Stimulated activated CD8-positive, alpha-beta memory T cell treated with anti-CD3 and anti-CD28 coated beads, Interleukin-7, amount 100 ng/mL, for 4 hours (primary cell): Measurements from ENCODE around the gene EIF4E3.
A peak's percentile ranks its signal among the peaks of the same experiment; 100 is the strongest.

Experiments used
- DNase-seq, 2 donors: peaks; one replicate each; pipeline ENCODE4 v3.0.0-alpha.2; 2020; ENCODE audit warnings: low read depth in 2 of 2

Gene EIF4E3

DNA sequence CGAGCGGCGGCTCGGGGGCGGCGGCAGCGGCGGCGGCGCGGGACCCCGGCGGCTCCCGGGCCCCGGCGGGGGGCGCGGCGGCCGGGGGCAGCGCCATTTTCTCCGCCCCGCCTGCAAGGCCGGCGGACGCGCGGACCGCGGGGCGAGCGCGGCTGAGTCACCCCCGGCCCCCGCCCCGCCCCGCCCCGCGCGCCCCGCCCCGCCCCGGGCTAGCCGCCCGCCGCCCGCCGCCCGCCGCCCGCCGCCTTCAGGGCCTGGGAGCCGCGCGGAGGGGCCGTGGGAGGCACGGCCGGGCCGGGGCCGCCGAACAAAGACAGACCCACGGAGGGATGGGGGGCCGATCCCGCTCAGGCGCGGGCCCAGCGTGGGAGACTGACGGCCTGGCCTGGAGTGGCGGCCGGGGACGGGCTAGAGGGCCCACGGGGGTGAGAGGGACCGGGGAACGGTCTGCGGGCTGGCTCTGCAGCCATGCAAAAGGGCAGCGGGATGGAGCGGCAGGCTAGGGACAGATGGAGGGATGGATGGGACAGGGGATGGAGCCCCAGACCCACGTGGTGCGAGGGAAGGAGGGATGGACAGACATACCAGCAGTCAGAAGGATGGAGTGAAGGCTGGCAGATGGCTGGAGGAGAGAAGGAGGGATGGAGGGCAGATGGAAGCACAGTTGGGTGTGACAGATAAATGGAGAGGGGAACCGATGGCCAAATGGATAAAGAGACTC lies at the start of gene EIF4E3:
Gene EIF4E3, minus strand, starts transcription at position 132 of the 721 bp plus-strand sequence. Its CDS starts 35 bp downstream, at position 97.
- no peak for DNase-seq

DNA sequence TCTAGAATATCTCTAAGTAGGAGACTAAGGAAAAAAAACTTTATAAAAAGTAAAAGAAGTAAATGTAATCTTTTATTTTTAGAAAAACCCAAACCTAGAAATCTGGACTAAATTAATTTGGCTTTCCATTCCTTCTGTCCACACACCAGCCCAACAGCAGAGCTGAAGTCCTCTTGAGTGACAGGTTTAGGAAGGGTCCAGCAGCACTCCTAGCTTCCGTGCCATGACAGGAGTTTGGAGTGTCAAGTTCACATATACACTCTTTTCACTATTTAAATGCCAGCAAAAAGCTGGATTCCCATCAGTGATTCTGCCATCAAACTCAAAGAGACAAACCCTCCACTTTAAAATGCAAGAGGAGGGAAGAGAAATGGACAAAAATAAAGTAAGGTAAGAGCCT lies 46.7 kb upstream of the EIF4E3 start:
- no peak for DNase-seq

DNA sequence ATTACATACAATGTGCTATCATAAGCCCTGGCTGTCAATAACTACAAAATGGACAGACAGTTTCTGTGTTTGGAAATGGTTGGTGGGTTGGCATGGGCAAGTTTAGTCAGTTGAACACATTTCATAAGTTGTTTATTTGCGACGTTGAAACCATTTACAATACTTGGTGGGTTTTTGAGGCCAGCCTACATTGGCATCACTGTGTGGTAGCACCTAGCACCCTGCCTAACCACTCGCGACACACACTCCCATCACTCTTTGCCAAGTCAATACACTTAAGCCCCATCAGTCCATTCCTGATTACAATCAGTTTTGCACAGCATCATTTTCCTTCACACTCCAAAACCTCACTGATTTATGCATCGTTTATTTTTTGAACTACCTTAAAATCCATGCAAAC lies 45.9 kb upstream of the EIF4E3 start:
- DNase-seq = no peak

DNA sequence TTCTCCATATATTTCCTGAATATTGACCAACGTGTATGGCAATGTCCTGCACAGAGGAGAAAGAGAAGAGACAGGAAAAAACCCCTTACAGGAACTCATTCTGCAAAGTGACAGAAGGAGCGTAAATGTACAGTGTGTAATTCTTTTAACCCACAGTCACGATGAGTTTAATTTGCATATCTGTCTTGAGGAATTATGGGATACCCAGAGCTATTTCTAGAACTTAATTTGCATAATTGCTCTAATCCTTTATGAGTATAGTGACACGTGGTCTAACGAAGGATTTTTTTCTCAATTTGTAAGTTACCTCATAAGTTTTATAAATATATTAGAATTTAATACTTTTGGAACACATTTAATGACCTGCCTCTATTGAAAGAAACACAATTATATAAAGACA lies 38.2 kb upstream of the EIF4E3 start:
- no peak for DNase-seq

DNA sequence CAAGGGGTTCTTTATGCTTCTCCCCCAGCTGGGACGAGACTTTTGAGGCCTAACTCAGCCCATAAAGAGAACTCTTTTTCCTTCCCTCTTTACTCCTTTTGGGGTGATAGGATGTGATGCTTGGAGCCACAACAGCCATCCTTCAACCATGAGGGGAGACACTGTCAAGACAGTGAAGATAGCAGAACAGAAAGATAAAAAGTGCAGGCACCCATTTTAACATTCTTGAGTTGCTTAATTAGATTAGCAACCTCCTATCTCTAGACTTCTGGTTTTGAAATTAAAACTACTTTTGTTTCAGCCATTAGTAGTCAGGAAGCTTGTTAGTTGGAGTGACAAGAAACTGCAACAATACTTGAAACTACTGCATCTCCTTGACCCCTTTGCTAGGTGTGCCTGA lies 34.9 kb upstream of the EIF4E3 start:
- DNase-seq = no peak

DNA sequence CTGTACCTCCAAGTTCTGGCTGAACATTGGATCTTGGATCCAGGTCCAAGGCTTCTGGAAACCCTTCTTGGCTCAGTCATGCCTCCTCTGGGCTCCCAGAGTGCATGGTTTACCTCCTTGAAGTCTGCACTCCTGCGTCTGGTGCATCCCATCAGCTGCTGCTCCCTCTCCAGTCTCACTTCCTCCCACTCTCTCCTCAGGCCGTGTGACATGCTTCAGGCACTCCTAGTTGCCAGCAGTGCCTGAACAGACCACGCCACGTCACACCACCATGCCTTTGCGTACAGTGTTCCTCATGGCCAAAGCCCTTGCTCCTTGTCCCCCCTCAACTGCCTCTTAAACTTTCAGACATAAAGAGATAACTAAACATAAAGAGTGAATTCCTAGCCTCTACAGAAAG lies 34.2 kb upstream of the EIF4E3 start:
- no peak for DNase-seq

DNA sequence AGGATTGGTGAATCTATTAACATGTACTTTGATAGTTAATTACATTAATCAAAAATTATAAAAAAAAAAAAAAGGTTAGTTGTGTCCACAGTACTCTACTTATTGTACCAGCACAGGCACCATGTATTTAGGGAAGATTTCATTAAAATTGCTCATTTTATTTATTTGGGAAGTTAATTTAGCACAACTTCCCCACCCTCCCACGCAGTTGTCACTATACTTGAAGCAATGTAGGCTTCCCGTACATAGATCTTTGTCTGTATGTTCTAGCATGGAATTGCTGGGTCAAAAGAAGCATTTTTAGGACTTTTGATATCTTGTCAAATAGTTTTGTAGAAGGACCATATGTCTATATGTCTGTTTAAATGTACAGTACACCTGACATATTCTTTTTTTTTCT lies 32.9 kb upstream of the EIF4E3 start:
- DNase-seq = no peak

DNA sequence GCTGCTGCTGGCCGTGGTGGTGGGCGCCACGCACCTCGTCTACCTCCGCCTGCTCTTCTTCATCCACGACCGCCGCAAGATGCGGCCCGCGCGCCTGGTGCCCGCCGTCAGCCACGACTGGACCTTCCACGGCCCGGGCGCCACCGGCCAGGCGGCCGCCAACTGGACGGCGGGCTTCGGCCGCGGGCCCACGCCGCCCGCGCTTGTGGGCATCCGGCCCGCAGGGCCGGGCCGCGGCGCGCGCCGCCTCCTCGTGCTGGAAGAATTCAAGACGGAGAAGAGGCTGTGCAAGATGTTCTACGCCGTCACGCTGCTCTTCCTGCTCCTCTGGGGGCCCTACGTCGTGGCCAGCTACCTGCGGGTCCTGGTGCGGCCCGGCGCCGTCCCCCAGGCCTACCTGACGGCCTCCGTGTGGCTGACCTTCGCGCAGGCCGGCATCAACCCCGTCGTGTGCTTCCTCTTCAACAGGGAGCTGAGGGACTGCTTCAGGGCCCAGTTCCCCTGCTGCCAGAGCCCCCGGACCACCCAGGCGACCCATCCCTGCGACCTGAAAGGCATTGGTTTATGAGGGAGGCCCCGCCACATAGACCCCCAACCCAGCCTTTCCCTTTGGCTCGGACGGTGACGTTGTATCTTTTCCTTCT lies 29.5 kb upstream of the EIF4E3 start:
- no peak for DNase-seq

DNA sequence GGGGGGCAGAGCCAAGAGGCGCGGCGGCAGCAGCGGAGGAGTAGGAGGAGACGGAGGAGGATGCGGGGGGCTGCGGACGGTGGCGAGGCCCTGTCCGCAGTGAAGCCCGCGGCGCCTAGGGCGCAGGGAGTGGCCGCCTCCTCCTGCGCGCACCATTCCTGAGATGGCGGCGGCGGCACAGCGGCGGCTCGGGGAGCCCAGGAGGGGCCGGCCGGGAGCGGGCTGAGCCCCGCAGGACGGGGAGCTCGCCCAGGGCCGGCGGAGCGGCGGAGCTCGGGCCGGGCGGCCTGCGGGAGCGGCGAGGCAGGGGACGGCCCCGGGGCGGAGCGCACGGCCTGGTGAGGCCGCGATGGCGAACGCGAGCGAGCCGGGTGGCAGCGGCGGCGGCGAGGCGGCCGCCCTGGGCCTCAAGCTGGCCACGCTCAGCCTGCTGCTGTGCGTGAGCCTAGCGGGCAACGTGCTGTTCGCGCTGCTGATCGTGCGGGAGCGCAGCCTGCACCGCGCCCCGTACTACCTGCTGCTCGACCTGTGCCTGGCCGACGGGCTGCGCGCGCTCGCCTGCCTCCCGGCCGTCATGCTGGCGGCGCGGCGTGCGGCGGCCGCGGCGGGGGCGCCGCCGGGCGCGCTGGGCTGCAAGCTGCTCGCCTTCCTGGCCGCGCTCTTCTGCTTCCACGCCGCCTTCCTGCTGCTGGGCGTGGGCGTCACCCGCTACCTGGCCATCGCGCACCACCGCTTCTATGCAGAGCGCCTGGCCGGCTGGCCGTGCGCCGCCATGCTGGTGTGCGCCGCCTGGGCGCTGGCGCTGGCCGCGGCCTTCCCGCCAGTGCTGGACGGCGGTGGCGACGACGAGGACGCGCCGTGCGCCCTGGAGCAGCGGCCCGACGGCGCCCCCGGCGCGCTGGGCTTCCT lies 28.8 kb upstream of the EIF4E3 start, which contains the start of gene GPR27:
Gene GPR27, plus strand, starts transcription at position 155 of the 909 bp plus-strand sequence. Its CDS starts 195 bp downstream, at position 350.
- peak in 1 of 2 donors; percentile 2 for DNase-seq

DNA sequence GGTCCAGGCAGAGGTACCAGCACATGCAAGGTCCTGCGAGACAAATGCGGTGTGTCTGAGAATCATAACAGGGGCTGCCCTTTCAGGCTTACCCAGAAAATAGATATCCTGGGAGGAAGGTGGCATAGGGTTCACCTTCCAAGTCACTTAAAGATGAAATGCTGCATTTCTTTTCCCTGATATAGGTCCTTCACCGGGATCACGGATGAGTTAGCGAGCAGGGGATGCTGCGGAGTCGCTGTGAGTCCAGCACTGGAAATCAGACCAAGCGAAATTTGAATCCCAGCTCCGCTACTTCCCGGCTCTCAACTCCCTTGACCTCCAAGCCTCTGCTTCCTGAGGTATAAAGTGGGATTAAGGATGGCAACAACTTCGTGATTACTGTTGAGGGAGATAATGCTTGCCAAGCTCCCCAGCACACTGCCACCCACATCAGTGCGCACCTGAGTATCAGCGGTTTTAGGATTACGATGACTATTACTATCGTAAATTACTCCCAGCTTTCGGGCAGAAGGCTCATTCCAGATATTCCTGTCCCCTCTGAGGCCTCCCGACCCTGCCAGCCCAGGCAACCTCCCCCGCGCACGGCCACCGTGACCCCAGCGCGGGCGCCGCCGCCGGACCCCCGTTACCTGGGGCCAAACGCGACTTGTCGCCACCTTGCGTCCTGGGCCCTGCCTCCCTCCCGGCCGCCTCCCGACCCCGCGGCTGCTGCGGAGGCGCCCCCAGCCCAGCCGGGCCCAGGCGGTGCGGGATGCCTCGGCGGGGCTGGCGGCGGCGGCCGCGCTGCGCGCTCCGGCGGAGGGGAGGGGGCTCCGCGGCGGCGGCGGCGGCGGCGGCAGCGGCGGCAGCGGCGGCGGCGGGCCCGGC lies 27.9 kb upstream of the EIF4E3 start:
- no peak for DNase-seq

DNA sequence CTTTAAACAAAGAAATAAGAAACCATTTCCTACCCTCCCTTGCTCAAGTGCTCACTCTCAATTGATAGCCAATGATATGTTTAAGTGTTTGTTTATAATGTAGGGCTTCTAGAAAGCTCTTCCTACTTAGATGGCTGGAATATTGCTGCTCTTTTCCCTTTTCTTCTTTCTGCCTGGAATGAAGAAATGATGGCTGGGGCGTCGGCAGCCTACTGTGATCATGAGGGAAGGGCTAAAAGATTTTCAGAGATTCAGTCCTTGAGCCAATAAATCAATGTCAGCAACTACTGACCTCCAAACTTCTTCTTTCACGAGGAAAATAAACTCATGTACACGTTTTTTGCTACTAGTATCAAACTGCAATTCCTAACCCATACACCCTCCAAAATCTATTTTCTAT lies 26.4 kb upstream of the EIF4E3 start:
- DNase-seq = no peak

DNA sequence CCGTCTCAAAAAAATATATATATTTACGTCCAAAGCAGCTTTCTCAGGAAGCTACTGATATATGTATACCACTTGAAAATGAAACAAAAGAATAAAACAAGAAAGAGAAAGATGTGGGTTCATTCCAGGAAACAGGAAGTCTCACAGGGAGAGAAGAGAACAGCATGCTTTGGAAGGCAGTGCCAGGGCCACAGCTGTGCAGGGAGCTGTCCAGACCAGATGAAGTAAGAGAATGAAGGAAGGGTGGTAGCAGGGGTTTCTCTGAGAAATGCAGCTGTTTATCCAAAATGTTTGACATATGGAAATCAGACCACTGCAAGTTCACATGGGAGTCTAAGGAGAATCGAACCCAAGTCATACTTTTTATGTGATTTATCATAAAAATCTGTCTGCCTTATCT lies 19.5 kb upstream of the EIF4E3 start:
- no peak for DNase-seq

DNA sequence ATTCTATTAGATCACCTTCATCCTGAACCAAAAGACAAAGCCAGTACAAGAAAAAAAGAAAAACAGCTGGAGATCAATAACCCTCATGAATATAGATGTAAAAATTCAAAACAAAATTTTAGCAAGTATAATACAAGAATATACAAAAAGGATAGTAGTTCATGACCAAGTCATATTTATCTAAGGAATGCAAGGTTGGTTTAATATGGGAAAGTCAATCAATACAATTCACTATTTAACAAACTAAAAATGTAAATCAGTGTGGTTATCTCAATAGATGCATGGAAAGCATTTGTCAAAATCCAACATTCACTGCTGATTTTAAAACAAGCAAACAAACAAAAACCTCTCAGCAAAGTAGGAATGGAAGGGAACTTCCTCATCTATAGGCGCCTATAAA lies 17.4 kb upstream of the EIF4E3 start:
- DNase-seq = no peak

DNA sequence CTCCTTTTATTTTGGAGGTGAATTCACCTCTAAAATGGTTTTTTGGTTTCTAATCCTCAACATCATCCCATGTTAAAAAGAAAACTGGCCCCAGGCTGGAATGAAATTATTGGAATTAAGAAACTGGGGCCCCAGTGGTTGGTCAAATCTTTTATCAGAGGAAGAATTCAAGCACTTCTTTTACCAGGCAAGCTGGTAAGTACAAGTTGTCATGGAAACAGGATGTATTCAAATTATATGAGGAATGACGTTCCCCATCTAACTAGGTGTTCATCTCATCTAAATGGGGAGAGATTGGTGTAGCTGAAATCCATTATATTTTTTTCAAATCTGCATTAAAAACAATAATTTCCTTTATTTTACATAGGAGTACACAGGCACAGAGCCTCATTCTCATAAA lies 9.7 kb upstream of the EIF4E3 start:
- DNase-seq = no peak

DNA sequence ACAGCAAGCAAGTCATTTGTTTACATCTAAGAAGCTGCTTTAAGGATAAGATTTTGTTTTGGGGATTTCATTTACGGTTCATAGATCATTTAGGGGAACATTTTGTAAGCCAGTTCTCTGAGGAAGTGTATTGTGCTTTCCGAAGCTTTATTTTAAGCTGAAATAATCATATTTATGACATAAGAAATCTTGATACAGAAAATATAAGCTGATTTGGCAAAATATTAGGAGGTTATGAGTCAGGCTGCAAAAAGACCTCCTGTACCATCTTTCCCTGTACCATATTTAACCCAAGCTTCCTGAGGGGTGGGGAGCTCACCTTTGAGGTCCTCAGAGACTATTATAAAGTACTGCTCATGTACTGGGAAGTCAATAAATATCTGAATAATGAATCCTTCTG lies 8.1 kb upstream of the EIF4E3 start:
- no peak for DNase-seq

DNA sequence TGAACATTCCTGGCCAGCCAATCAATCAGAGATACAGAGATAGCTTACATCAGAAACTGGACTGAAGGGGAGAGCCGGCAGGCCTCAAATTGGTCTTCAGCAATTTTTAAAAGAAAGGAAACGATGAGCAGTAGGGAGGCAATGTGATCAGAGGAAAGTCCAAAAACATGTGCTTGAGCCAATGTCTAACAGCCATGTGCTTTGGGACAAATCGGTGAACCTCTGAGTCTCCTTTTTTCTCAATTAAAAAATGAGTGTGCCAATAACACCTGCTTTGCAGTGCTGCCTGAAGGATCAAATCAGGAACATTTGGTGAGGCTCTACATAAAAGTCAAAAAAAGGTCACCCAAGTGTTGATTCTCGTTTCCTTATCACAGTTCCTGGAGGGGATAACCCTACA lies 7.4 kb upstream of the EIF4E3 start:
- no peak for DNase-seq

DNA sequence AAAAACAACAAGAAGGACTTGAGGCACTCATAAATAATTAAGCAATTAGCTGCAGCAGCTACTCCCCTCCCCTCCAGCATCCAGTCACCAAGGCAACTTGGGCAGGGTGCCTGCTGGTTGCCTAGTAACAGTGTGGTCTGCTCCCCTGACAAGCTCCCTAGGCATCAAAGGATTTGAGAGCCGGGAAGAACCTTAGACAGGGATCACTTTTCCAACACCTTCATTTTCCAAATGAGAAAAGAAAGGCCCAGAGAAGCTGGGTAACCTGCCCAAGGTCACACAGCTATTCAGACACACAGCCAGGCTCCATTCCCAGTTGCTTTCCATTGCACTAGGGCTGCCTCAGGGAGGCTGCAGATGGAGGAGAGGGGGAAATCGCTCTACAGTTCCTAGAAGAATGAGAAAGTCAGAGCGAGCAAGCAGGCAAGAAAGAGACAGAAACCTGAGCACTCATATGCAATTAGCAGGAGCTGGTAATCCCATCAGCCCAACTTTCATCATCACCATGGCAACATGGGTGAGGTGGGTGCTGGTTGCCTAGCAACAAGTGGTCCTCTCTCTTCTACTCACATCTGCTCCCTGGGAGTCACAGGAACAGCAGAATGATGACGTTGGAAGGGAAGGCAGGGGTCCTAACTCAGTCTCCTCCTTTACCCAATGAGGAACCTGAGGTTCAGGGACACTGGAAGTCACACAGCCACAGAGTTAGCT lies 3.6 kb upstream of the EIF4E3 start:
- DNase-seq = no peak

DNA sequence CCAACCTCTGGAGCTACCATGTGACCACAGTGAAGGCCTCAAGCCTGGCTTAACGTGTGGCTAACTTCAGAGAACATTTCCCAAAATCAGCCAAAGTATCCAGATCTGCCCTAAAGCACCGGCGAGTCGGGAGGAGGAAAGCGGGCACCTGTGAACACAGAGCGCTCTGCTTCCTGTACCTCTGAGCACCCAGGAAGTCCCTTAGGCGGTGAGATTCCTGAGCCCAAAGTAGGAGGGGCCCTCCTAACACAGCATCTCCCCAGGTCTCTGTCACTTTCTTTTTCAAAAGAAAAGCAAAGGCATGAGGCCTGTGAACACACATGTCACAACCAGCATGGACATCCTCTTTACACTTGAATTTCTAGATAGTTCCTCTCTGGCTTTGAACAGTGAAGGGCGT lies 944 bp upstream of the EIF4E3 start:
- peak; percentile 39 to 46 for DNase-seq

DNA sequence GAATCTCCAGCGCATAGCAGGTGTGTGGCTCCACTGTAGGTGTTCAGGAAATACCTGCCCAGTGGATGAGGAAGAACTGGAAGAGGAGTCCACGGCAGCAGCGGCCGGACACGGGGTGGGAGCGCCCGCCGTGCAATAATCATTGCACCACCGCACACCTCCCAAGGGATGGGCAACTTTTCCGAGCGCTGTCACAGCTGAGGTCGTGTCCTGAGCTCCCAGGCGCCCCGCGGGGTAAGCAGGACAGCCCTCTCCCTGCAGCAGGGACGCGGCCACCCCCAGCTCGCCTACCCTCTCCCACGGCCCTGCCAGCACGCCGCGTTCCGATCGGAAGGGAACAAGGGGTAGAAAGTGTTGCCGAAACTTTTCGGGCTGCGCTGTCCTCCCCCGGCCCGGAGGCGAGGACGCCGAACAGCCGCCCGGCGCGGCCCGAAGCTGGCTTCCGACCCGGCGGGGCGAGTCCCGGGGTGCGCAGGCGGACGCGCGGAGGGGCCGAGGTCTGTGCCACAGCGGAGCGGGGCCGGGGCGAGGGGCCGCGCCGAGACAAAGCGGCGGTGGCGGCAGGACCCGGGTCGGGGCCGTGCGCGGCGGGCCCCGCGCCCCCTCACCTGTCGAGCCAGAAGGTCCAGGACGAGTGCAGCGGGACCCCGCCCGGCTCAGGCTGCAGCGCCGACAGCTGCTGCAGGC lies 475 bp downstream of the EIF4E3 start:
- DNase-seq = no peak

DNA sequence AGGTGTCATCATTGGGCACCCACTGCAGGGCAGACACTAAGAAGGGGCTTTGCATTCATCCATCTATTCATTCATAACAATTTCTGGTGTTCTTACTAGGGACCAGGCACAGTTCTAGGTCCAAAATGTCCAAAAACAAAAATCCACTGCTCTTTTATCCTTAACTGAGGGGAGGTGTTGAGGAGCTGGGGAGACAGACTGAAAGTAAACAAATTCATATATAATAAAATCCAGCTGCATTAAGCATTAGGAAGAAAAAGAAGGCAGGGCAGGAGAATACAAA lies 1.1 kb downstream of the EIF4E3 start:
- no peak for DNase-seq
